Large intestine (tissue), 3 donors: Measurements from ENCODE around the gene GGPS1. TPM values are rescaled to one million over a fixed set of nuclear protein-coding genes. Genes with fewer than 3 reads are reported as not detected.
A peak's percentile ranks its signal among the peaks of the same experiment; 100 is the strongest.

Experiments used
- DNase-seq, 2 donors: peaks; one replicate each; pipeline versions ENCODE4 v3.0.0 to v3.0.0-alpha.2; 2013
- H3K27ac ChIP-seq: one replicate; pipeline ENCODE4 v1.5.1; 2013; ENCODE audit warnings: low read length
- H3K27me3 ChIP-seq: 2 replicates; pipeline ENCODE4 v1.6.1; 2013; ENCODE audit warnings: low read length; ENCODE audit not compliant: control insufficient read depth, insufficient read depth
- H3K36me3 ChIP-seq: 2 replicates; pipeline ENCODE4 v1.6.1; 2013; ENCODE audit warnings: low read length; ENCODE audit not compliant: control insufficient read depth, insufficient read depth
- H3K4me1 ChIP-seq: one replicate; pipeline ENCODE4 v1.6.1; 2013; ENCODE audit warnings: low read length; ENCODE audit not compliant: control insufficient read depth, insufficient read depth
- H3K4me3 ChIP-seq: one replicate; pipeline ENCODE4 v1.5.1; 2013; ENCODE audit warnings: low read length
- H3K9me3 ChIP-seq: one replicate; pipeline ENCODE4 v1.6.1; 2013; ENCODE audit warnings: mild to moderate bottlenecking, low read depth, low read length, moderate library complexity; ENCODE audit not compliant: control insufficient read depth
- WGBS: methylation state at CpG from one replicate; pipeline ENCODE4 v1.1.5; 2013; ENCODE audit warnings: low lambda C conversion rate; ENCODE audit not compliant: insufficient coverage; 5-methylcytosine and 5-hydroxymethylcytosine counted together
- polyA plus RNA-seq: library from polyadenylated mRNA; unstranded; fragments of 120-200 nt; gene quantifications from one replicate; pipeline ENCODE4 v1.2.1, GENCODE V29; 2013

Gene GGPS1
- polyA plus RNA-seq, 1 donor = 35.5 TPM

GRCh38 chr1:235317168-235317567, 11.2 kb upstream of the GGPS1 start:
- H3K4me1 ChIP-seq = no peaks in the 10 kb centered on the region
- 100% methylated on average over 1 of the region's 1 CpG for WGBS
- H3K27me3 ChIP-seq = no peaks in the 10 kb centered on the region
- H3K4me3 ChIP-seq = no peak overlapping the region
- no peak overlapping the region for H3K27ac ChIP-seq
- no peak for DNase-seq
- H3K36me3 ChIP-seq = peaks cover 10% of the 10 kb centered on the region
- no peaks in the 10 kb centered on the region for H3K9me3 ChIP-seq

- no CpG with 5 or more reads among the region's 2 CpGs for WGBS
- Histone ChIP-seq H3K27ac (no peak overlapping the region), H3K36me3 (peaks cover 9% of the 10 kb centered on the region), H3K9me3 (no peaks in the 10 kb centered on the region), H3K27me3 (no peaks in the 10 kb centered on the region), H3K4me3 (no peak overlapping the region), H3K4me1 (no peaks in the 10 kb centered on the region)
- no peak for DNase-seq
These were observed 9.1 kb upstream of the GGPS1 start for GRCh38 chr1:235319255-235319654.

GRCh38 chr1:235320521-235321179, 7.7 kb upstream of the GGPS1 start:
- no peak for DNase-seq
- 95% methylated on average over 4 of the region's 6 CpGs for WGBS
- H3K4me1 ChIP-seq = no peaks in the 10 kb centered on the region
- H3K36me3 ChIP-seq = peaks cover 9% of the 10 kb centered on the region
- no peaks in the 10 kb centered on the region for H3K9me3 ChIP-seq
- H3K27me3 ChIP-seq = no peaks in the 10 kb centered on the region
- no peak overlapping the region for H3K27ac ChIP-seq
- no peak overlapping the region for H3K4me3 ChIP-seq

GRCh38 chr1:235324296-235324695, 4.1 kb upstream of the GGPS1 start:
- Histone ChIP-seq H3K36me3 (peaks cover 6% of the 10 kb centered on the region), H3K4me1 (no peaks in the 10 kb centered on the region), H3K4me3 (no peak overlapping the region), H3K9me3 (no peaks in the 10 kb centered on the region), H3K27ac (no peak overlapping the region), H3K27me3 (no peaks in the 10 kb centered on the region)
- DNase-seq = no peak
- 92% methylated on average over 2 of the region's 5 CpGs for WGBS

- H3K4me3 ChIP-seq = peak overlapping the region; percentile 99
- H3K27me3 ChIP-seq = no peaks in the 10 kb centered on the region
- H3K4me1 ChIP-seq = no peaks in the 10 kb centered on the region
- peaks cover 6% of the 10 kb centered on the region for H3K36me3 ChIP-seq
- WGBS = 45% methylated on average over 2 of the region's 3 CpGs
- DNase-seq = no peak
- H3K27ac ChIP-seq = no peak overlapping the region
- no peaks in the 10 kb centered on the region for H3K9me3 ChIP-seq
These were observed 3.2 kb upstream of the GGPS1 start for GRCh38 chr1:235325139-235325538.

- H3K27me3 ChIP-seq = no peaks in the 10 kb centered on the region
- H3K9me3 ChIP-seq = no peaks in the 10 kb centered on the region
- H3K36me3 ChIP-seq = peaks cover 3% of the 10 kb centered on the region
- H3K4me1 ChIP-seq = no peaks in the 10 kb centered on the region
- H3K4me3 ChIP-seq = peak overlapping the region; percentile 99
- no peak overlapping the region for H3K27ac ChIP-seq
- WGBS = 17% methylated on average over 2 of the region's 2 CpGs
- DNase-seq = no peak
These were observed 2.5 kb upstream of the GGPS1 start for GRCh38 chr1:235325854-235326253.

- DNase-seq = peak; percentile 22 to 61
- H3K4me3 ChIP-seq = peak overlapping the region; percentile 99
- WGBS = no CpG with 5 or more reads among the region's 78 CpGs
- H3K9me3 ChIP-seq = no peaks in the 10 kb centered on the region
- no peaks in the 10 kb centered on the region for H3K4me1 ChIP-seq
- peak overlapping the region; percentile 98 for H3K27ac ChIP-seq
- H3K36me3 ChIP-seq = no peaks in the 10 kb centered on the region
- no peaks in the 10 kb centered on the region for H3K27me3 ChIP-seq
These were observed 1.4 kb upstream of the GGPS1 start for GRCh38 chr1:235326719-235327558.

GRCh38 chr1:235327559-235328270, 655 bp upstream of the GGPS1 start, which contains the start of gene ARID4B:
ARID4B (minus strand) TSS chr1:235328179; CDS start chr1:235326919, 1,260 bp downstream.
- no peaks in the 10 kb centered on the region for H3K36me3 ChIP-seq
- H3K27me3 ChIP-seq = no peaks in the 10 kb centered on the region
- peak within 1 kb of the TSS; percentile 98 for H3K27ac ChIP-seq
- no CpG with 5 or more reads among the region's 58 CpGs for WGBS
- H3K9me3 ChIP-seq = no peaks in the 10 kb centered on the region
- DNase-seq = peak in 1 of 2 donors; percentile 4
- no peaks in the 10 kb centered on the region for H3K4me1 ChIP-seq
- H3K4me3 ChIP-seq = peak within 1 kb of the TSS; percentile 99

GRCh38 chr1:235329139-235329902, 951 bp downstream of the GGPS1 start:
- Histone ChIP-seq H3K4me1 (no peaks in the 10 kb centered on the region), H3K27me3 (no peaks in the 10 kb centered on the region), H3K36me3 (no peaks in the 10 kb centered on the region), H3K4me3 (peak overlapping the region; percentile 73), H3K9me3 (no peaks in the 10 kb centered on the region), H3K27ac (peak overlapping the region; percentile 91)
- DNase-seq = peak in 1 of 2 donors; percentile 28
- WGBS = 0% methylated on average over 5 of the region's 24 CpGs

- H3K4me3 ChIP-seq = no peak overlapping the region
These were observed 2.5 kb downstream of the GGPS1 start for GRCh38 chr1:235330918-235331285.

More at GRCh38 chr1:235330918-235331285, 2.5 kb downstream of the GGPS1 start:
- 92% methylated on average over 5 of the region's 5 CpGs for WGBS
- Histone ChIP-seq H3K27ac (no peak overlapping the region), H3K36me3 (peaks cover 3% of the 10 kb centered on the region), H3K27me3 (no peaks in the 10 kb centered on the region), H3K9me3 (no peaks in the 10 kb centered on the region), H3K4me1 (no peaks in the 10 kb centered on the region)
- DNase-seq = no peak
